Endodermal cell (in vitro differentiated cells): Measurements from ENCODE around the gene SPAG17. TPM values are rescaled to one million over a fixed set of nuclear protein-coding genes. Genes with fewer than 3 reads are reported as not detected.
A peak's percentile ranks its signal among the peaks of the same experiment; 100 is the strongest.

ENCODE experiments used
- DNase-seq: peaks from one replicate; pipeline ENCODE4 v3.0.0-alpha.2; 2017
- H3K27ac ChIP-seq: 2 replicates; pipeline ENCODE4 v1.5.1; 2013; ENCODE audit warnings: mild to moderate bottlenecking, low read depth, low read length, moderate library complexity
- H3K27me3 ChIP-seq: 2 replicates; pipeline ENCODE4 v1.6.1; 2013; ENCODE audit warnings: mild to moderate bottlenecking, low read length, moderate library complexity; ENCODE audit not compliant: insufficient read depth, control insufficient read depth, poor library complexity, severe bottlenecking
- H3K36me3 ChIP-seq: 2 replicates; pipeline ENCODE4 v1.7.0; 2013; ENCODE audit warnings: mild to moderate bottlenecking, low read length, moderate library complexity; ENCODE audit not compliant: control insufficient read depth, insufficient read depth
- H3K4me1 ChIP-seq: one replicate; pipeline ENCODE4 v1.7.0; 2013; ENCODE audit warnings: low read length; ENCODE audit not compliant: control insufficient read depth, insufficient read depth
- H3K4me3 ChIP-seq: 2 replicates; pipeline ENCODE4 v1.5.1; 2013; ENCODE audit warnings: mild to moderate bottlenecking, low read length, moderate library complexity
- H3K9ac ChIP-seq: 2 replicates; pipeline ENCODE4 v1.6.1; 2013; ENCODE audit warnings: mild to moderate bottlenecking, low read length, moderate library complexity; ENCODE audit not compliant: poor library complexity, severe bottlenecking; ENCODE audit errors: extremely low read depth
- H3K9me3 ChIP-seq: 2 replicates; pipeline ENCODE4 v1.6.1; 2013; ENCODE audit warnings: mild to moderate bottlenecking, low read length, moderate library complexity; ENCODE audit not compliant: control insufficient read depth
- H3K27ac Mint-ChIP-seq: 2 replicates; pipeline ENCODE4 v1.8.0; 2020; ENCODE audit warnings: mixed read lengths
- H3K27me3 Mint-ChIP-seq: 2 replicates; pipeline ENCODE4 v1.8.0; 2021; ENCODE audit warnings: mild to moderate bottlenecking, mixed read lengths; ENCODE audit not compliant: insufficient read depth
- H3K36me3 Mint-ChIP-seq: 2 replicates; pipeline ENCODE4 v1.8.0; 2020; ENCODE audit warnings: low read depth, mixed read lengths
- H3K4me1 Mint-ChIP-seq: 2 replicates; pipeline ENCODE4 v1.8.0; 2020; ENCODE audit warnings: mixed read lengths
- H3K4me3 Mint-ChIP-seq: 2 replicates; pipeline ENCODE4 v1.8.0; 2020; ENCODE audit warnings: mild to moderate bottlenecking, moderate library complexity, mixed read lengths
- H3K9me3 Mint-ChIP-seq: 2 replicates; pipeline ENCODE4 v1.8.0; 2020; ENCODE audit warnings: mild to moderate bottlenecking, mixed read lengths
- WGBS, 2 experiments: methylation state at CpG; one replicate each; pipeline versions ENCODE4 v1.1.5 to v1.1.7; 2013; ENCODE audit warnings: missing lambda C conversion rate in 2 of 2, mixed read lengths in 1 of 2; ENCODE audit not compliant: insufficient coverage in 1 of 2, insufficient read length in 1 of 2; 5-methylcytosine and 5-hydroxymethylcytosine counted together
- total RNA-seq, 2 donors: library from RNA; stranded (reverse); fragmentation: NEBNext Ultra II Directional in 1 of 2; extraction: Animal tissue kit (Norgen Biotek cat#: 25700) in 1 of 2; gene quantifications; 2 replicates in 1 of 2; 3 replicates in 1 of 2; pipeline ENCODE4 v1.2.1, GENCODE V29; 2021
- TF ChIP-seq, protein P1 (sequence below): fragments of 200-600 bp; sonication (generic); conservative IDR thresholded peaks from 2 replicates; pipeline ENCODE4 v1.5.0; 2021; ENCODE audit warnings: antibody characterized with exemption, mild to moderate bottlenecking

The SPAG17 gene
- total RNA-seq, 2 donors from 2014 or later = 5.0 to 6.3 TPM

DNA sequence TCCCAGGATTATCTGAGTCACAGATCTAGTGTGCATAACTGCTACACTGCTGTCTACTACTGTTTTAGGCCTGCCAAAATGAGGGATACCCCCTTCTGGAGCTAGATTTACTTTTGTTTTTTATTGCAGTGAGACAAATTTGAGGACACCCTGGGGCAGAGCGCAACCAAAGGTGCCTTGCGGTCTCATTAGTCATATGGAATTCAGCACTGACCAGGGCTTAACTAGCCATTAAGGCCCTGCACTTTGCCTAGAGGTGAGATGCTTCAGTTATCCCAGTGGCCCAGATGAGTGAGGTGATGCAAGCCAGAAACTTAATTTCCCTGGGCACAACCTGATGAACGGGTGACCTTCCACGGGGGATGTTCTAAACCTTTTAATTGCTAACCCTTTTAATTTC lies 998 bp upstream of the SPAG17 start:
- Mint-ChIP-seq H3K27me3 (no peaks in the 10 kb centered on the region), H3K9me3 (no peaks in the 10 kb centered on the region), H3K36me3 (no peaks in the 10 kb centered on the region), H3K4me3 (peak overlapping the region; percentile 74), H3K27ac (no peak overlapping the region), H3K4me1 (peaks cover 9% of the 10 kb centered on the region)
- Histone ChIP-seq H3K4me3 (no peak overlapping the region), H3K36me3 (no peaks in the 10 kb centered on the region), H3K9ac (no peak overlapping the region), H3K9me3 (no peaks in the 10 kb centered on the region), H3K4me1 (no peaks in the 10 kb centered on the region), H3K27me3 (no peaks in the 10 kb centered on the region), H3K27ac (no peak overlapping the region)
- WGBS, 2 experiments = 91 to 92% methylated on average over 4 of the region's 4 CpGs
- no peak for DNase-seq
- TF ChIP-seq, protein P1, sequence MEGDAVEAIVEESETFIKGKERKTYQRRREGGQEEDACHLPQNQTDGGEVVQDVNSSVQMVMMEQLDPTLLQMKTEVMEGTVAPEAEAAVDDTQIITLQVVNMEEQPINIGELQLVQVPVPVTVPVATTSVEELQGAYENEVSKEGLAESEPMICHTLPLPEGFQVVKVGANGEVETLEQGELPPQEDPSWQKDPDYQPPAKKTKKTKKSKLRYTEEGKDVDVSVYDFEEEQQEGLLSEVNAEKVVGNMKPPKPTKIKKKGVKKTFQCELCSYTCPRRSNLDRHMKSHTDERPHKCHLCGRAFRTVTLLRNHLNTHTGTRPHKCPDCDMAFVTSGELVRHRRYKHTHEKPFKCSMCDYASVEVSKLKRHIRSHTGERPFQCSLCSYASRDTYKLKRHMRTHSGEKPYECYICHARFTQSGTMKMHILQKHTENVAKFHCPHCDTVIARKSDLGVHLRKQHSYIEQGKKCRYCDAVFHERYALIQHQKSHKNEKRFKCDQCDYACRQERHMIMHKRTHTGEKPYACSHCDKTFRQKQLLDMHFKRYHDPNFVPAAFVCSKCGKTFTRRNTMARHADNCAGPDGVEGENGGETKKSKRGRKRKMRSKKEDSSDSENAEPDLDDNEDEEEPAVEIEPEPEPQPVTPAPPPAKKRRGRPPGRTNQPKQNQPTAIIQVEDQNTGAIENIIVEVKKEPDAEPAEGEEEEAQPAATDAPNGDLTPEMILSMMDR = no peak

DNA sequence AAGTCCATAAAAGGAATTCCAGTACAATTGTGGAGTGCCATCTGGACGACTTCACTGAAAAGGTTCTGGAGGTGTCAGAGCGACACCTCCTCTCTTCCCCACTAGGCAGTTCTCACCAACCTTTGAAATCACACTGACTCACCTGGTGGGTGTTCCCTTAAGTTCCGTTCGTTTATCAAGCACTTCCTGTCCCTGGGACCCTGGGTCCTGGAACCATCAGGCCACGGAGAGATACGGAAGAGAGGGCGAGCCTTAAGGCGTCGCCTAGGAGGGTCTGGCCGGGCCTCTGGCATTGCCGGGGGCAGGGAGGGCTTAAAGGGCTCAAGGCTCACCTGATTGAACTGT lies 317 bp downstream of the SPAG17 start:
- no peak for DNase-seq

DNA sequence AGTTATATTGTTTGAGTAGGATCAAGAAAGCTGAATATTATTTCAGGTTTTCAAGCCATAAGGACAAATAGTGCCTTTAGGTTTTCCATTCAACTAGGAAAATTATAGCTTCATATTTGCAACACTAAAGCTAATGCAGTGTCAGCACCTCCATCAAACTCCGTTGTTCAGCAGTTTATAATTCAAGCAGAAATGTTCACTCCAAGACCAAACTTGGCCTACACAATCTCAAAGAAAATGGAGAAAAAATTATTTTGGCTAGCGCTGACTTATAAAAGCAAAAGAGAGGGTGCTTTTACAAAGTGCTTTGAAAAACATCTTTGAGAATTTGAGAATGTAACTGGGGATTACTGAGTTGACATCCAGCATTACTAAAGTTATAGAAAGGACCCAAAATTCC lies 1.4 kb downstream of the SPAG17 start:
- Histone ChIP-seq H3K4me1 (no peaks in the 10 kb centered on the region), H3K9me3 (no peaks in the 10 kb centered on the region), H3K9ac (no peak overlapping the region), H3K27me3 (peaks cover 16% of the 10 kb centered on the region), H3K4me3 (no peak overlapping the region), H3K27ac (no peak overlapping the region), H3K36me3 (no peaks in the 10 kb centered on the region)
- Mint-ChIP-seq H3K36me3 (no peaks in the 10 kb centered on the region), H3K4me3 (no peak overlapping the region), H3K27me3 (peaks cover 13% of the 10 kb centered on the region), H3K9me3 (no peaks in the 10 kb centered on the region), H3K4me1 (peaks cover 9% of the 10 kb centered on the region), H3K27ac (no peak overlapping the region)
- 95 to 100% methylated on average over 1 to 2 of the region's 2 CpGs for WGBS, 2 experiments
- TF ChIP-seq, protein P1 = no peak
- DNase-seq = no peak

More for the DNA sequence above, 317 bp downstream of the SPAG17 start:
- Mint-ChIP-seq H3K4me1 (peaks cover 9% of the 10 kb centered on the region), H3K9me3 (no peaks in the 10 kb centered on the region), H3K27ac (peak overlapping the region; percentile 90), H3K27me3 (peaks cover 3% of the 10 kb centered on the region), H3K4me3 (peak overlapping the region; percentile 74), H3K36me3 (no peaks in the 10 kb centered on the region)
- no peaks in the 10 kb centered on the region for H3K9me3 ChIP-seq
- H3K27me3 ChIP-seq = peaks cover 5% of the 10 kb centered on the region
- H3K9ac ChIP-seq = no peak overlapping the region
- 72% methylated on average over 10 to 11 of the region's 11 CpGs for WGBS, 2 experiments
- H3K4me1 ChIP-seq = no peaks in the 10 kb centered on the region
- H3K4me3 ChIP-seq = peak overlapping the region; percentile 83
- H3K27ac ChIP-seq = no peak overlapping the region
- TF ChIP-seq, protein P1 = no peak
- no peaks in the 10 kb centered on the region for H3K36me3 ChIP-seq
